DOHH2 (cell line): ENCODE data around the gene CCDC146.

Source experiments
- EZH2phosphoT487 ChIP-seq: fragments of 200-600 bp; sonication (generic); IDR thresholded peaks from 2 replicates; pipeline ENCODE4 v1.6.1; 2017; ENCODE audit warnings: borderline replicate concordance, mild to moderate bottlenecking, antibody characterized with exemption, low read length, moderate library complexity, mixed read lengths
- TF ChIP-seq, protein P1 (sequence below): fragments of 200-600 bp; sonication (generic); IDR thresholded peaks from one replicate; pipeline ENCODE4 v1.5.1; 2014; ENCODE audit warnings: antibody characterized with exemption, mild to moderate bottlenecking, low read depth, low read length; ENCODE audit not compliant: poor library complexity, severe bottlenecking

DNA sequence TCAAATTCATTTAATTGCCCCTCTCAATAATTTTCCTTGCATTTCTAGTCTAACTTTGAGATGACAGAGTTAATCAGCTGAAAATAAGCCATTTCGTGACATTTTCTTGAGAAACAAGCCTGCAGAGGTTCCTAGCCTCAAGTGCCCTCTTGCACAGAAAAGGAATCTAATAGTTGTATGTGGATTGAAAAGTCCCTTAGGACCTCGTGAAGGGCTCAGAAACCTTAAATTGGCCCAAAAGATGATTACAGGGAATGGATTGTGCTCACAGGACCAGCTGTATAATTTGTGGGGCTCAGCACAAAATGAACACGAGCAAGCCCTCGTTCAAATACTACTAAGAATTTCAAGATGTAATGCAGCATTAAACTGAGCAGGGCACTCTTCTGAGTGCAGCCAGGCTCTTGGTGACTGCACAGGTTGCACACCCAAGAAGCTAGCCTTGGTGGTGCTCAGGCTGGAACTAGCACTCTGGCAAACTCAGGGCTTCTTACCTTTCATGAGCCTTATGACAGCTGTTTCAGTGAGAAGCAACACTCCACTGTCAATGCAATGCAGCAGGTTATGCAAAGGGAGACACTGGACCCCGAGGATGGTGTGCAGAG, 191.6 kb downstream of the CCDC146 start:
- TF ChIP-seq, protein P1, sequence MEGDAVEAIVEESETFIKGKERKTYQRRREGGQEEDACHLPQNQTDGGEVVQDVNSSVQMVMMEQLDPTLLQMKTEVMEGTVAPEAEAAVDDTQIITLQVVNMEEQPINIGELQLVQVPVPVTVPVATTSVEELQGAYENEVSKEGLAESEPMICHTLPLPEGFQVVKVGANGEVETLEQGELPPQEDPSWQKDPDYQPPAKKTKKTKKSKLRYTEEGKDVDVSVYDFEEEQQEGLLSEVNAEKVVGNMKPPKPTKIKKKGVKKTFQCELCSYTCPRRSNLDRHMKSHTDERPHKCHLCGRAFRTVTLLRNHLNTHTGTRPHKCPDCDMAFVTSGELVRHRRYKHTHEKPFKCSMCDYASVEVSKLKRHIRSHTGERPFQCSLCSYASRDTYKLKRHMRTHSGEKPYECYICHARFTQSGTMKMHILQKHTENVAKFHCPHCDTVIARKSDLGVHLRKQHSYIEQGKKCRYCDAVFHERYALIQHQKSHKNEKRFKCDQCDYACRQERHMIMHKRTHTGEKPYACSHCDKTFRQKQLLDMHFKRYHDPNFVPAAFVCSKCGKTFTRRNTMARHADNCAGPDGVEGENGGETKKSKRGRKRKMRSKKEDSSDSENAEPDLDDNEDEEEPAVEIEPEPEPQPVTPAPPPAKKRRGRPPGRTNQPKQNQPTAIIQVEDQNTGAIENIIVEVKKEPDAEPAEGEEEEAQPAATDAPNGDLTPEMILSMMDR: no peak
- TF ChIP-seq EZH2phosphoT487: no peak
